NOMO-1 (cell line): ENCODE results near the gene ADAMTS16.

Experiments
- DNase-seq, 2 experiments: peaks; one replicate each; lab custom pipeline; 2025; ENCODE audit not compliant: unreplicated experiment in 2 of 2; lab: John Stamatoyannopoulos, UW

The ADAMTS16 gene

DNA sequence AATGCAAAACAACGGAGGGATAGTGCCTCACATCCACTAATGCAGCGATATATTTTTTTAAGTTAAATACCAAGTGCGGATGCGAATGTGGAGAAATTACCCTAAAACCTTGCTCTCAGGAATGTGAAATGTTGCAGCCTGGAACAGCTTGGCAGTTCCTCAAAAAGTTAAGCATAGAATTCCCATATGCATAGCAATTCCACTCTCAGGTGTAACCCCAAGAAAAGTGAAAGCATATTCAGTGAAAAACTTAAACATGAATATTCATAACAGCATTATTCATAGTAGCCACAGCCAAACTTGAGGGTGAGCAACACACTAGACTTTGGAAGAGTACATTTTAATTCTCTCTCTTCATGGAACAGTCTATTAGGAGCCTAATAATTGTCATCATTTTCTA, 199.1 kb downstream of the ADAMTS16 start:
- no peak for DNase-seq

DNA sequence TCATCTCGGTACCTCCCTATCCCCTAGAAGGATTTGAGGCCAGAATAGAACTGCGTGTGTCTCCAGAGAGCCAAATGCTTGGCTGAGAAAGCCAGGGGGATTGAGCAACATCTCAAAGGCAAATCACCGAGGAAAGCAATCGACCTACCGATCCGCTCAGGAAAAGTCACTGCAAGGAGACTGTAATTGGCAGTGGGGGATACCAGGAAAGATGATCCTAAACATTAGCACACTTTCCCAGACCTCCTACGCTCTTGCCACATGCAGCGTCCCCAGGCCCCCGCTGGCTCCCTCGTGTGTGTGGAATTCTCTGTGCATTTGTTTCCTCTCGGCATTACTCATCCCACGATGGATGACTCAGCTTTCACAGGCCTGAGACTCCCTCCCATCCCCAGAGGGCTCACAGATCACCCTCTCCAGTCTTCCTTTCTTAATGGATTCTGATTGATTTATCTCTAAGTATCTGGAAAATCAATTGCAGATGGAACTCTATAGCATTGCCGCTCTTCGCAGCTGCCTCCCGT, 200.1 kb downstream of the ADAMTS16 start:
- no peak for DNase-seq

DNA sequence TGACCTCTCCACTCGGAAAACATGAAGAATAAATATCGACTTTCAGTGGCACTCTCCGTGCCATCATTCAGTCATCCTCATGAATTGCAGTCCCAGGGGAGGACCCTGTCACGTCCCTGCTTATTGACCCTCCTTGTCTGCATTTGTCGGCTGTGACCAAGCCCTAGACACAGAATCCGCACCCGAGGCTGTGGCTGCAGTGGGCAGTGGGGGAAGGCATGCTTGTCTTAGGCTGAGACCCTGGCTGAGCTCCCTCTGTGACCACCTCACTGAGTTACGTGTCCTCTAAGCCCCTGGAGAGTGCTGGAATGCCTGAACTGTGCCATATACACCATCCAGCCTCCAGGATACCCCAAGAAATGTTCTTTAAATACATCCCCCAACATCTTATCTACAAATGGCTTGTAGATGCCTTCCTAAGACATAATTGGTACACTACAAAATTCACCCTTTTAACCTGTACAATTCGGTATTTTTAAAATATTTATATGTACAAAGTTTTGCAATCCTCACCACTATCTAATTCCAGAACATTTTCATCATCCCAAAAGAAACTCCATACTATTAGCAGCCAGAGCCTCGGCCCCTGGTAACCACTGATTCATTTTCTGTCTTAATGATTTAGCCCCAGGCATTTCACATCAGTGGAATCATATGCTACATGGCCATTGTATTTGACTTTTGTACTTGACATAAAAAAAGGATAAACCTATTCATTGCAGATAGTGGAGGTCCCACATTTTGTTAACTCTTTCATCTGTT, 201.6 kb downstream of the ADAMTS16 start:
- DNase-seq: no peak

DNA sequence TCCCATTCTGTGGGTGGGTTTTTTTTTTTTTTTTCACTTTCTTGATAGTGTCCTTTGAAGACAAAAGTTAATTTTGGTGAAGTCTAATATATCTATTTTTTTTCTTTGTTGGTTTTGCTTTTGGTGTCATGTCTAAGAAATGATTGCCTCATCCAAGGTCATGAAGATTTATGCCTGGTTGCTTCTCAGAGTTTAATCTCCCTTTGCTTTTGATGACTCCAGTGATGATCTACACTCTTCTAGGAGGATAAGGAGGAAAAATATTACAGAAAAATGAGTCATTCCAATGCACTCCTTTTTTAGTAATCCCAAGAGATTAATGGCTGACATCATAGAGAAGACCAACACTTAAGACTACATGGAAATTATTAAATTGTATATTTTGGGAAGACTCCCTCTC, 202.7 kb downstream of the ADAMTS16 start:
- DNase-seq: no peak

DNA sequence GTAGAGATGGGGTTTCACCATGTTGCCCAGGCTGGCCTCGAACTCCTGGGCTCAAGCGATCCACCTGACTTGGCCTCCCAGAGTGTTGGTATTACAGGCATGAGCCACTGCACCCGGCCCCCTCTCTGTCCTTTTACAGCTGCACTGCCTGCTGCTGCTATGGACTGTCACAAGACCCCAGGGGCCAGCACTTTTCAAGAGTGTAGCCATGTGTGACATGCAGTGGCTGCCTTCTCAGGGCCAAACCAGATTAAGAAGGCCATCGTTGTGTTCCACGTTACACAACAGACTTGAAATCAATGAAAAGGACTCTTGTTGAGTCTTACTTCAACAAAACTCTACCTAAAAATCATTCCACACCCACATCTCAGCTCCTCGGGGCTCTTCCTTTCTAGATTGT, 203.4 kb downstream of the ADAMTS16 start:
- no peak for DNase-seq

DNA sequence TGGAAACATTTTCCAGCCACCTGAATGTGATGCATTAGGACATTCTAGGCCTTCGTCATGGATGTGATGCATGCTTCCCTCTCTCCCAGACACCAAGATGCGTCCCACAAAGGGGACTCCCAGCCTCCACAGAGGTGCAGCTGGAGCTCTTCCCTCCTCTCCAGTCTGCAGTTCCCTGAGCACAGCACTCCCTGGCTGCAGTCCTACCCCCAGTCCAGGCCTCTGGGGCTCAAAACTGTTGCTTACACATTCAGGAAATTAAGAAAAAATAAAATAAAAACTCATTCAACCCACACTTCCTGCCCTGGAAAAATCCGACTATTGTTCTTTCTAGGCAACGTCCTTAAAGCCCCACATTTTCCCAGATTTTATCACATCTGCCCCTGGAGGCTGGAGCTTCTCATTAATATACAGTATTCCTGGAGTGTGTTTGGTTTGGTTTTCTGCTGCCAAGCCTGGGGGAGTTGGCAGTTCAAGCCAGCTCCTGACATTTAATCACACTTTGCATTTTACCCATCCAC, 204.0 kb downstream of the ADAMTS16 start:
- DNase-seq: no peak

DNA sequence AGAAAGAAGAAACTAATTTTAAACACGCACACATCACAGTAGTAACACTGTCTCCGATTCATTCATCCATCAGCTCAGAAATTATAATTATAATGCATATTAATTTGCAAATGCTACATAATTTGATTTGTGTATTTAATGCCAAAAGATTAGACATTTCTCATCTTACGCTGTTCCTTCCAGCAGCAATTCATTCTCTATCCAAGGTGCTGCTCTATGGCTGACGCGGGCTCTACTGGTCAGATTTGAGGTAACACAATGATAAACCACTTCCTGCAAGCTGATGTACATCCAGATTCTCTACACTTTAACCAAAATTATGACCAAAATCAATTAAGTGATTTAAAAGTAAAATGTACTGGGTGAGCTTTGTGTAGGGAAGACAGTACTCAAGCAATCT, 204.5 kb downstream of the ADAMTS16 start:
- no peak for DNase-seq

DNA sequence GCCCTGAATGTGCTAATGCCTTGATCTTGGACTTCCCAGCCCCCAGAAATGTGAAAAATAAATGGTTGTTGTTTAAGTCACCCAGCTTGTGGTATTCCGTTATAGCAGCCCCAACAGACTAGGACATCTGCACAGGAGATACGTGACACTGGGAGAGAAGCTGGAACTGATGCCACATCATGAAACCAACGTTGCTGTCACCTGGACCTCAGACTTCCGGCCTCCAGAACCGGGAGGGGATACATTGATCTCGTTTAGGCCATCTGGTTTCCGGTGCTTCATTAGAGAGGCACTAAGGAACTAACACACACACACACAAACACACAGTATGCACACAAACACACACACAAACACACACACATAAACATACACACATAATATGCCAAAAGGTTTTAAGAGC, 207.3 kb downstream of the ADAMTS16 start:
- no peak for DNase-seq

DNA sequence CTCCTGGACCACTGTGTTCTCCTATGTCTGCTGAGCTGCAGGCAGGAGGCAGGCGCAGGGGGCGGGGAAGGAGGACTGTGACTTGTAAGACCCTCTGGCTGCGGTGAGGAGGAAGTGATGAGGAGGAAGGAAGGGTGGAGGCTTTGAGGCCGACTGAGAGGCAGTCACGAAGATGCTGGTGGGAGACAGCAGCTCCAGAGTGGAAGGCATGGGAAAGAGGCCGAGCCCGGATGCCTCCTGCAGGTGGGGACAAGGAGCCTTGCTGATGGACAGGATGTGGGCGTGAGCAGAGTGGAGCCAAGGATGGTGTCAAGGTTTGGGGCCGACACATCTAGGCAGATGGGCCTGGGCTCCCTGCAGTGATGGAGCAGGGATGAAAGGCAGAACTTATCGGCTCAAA, 208.0 kb downstream of the ADAMTS16 start:
- no peak for DNase-seq

DNA sequence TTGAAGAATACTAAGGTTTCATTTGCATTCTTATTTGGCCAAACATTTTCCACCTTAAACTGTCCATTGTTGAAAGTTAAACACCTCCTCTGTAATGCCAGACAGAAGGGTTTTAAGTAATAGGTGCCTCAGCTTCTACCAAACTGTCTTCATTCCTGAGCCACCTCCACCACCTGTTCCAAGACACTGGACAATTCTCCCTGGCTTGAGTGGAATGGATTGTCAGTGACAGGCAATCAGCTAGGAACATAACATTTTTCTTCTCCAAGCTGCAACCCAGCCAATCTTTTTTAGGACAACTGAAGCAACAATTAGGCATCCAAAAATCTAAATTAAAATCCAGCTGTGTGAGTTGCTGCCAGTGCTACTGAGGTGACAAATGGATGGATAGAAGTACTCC, 208.4 kb downstream of the ADAMTS16 start:
- DNase-seq: no peak

DNA sequence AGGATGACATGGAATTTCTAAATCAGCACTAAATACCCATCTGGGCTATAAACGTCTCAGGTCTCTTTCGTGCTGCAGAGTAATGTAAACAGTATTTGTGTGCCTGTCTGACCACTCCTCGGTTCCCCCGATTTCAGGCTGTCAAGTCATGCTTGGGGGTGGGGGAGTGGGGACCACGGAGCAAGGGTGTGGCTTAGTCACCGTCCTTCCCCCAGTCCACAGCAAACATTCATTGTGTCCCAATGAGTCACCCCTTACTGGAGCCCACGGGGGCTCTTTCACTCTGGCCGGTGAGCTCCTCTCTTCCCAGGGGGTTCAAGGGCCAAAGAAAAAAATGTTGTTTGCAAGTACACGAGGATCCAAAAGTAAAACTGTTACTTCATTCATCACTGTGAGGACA, 210.0 kb downstream of the ADAMTS16 start:
- DNase-seq: no peak

DNA sequence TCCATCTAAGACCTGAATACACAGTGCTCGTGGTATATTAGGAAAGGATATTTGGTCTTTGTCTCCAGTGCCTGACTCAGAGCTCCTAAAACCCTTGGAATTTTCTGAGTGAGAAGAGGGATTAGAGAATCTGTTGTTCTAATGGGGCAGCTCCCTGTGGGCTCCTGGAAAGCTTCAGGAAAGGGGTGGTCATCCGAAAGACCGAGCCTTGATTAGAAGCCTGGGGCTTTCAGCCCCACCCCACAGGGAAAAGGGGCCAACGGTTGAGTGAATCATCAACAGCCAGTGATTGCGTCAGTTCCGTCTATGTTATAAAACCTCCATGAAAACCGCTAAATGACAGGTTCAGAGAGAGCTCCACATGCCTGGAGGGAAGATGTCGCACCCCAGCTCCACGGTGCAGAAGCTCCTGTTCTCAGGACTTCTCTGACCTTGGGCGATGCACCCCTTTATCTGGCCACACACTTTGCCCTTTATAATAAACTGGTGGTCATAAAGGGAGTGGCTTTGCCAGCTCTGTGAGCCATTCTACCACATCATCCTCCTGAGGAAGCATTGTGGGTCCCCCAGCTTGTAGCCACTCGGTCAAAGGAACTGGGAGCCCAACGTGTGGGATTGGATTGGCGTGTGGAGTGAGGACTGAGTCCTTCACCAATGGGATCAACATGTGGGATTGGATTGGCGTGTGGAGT, 211.3 kb downstream of the ADAMTS16 start:
- DNase-seq: peak; percentile 44 to 61

DNA sequence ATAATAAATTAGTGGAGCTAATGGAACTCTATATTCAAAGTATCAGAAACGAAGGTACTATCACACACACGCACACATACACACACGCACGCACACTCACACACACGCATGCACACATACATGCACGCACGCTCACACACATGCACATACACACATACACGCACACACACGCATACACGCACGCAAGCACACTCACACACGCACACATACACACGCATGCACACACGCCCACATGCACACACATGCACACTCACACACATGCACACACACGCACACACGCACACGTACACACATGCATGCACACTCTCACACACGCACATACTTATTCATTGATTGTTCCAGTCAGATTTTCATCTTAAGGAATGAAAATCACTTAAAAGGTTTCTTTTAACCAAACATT, 212.5 kb downstream of the ADAMTS16 start:
- DNase-seq: no peak

DNA sequence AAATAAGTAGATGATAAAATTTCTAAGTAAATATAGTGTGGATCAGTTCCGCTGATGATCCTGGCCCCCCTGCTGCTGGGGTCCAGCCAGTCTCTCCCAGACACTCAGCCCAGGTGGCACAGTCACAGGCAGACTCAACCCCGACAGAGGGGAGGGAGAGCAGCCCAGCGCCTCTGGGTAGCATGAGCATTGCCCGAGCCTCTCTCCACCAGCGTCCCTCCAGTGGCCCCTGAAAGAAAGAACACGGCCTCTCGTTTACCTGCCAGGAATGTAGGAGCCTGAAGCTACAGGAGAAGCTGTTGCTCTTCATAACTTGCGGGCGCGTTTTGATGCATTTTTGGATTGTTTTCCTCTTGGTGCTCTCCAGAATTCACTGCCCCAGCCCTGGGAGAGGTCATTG, 213.6 kb downstream of the ADAMTS16 start:
- DNase-seq: no peak

DNA sequence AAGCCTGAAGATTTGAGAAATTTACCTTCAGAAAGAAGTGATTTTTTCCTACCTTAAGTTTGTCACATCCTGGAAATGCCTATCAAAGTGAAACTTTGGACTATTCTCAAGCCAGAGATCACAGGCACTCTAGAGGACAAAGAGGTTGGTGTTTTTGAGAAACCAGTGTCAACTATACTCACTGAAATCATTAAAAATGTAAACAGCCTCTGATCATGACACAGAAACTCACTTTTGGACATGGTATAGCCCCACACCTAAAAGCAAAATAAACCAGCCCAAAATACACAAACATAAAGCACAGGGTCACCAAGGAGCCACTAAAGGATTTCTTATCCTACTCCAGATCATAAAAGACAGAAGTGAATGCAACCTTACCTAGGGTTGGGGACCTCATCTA, 216.6 kb downstream of the ADAMTS16 start:
- no peak for DNase-seq

DNA sequence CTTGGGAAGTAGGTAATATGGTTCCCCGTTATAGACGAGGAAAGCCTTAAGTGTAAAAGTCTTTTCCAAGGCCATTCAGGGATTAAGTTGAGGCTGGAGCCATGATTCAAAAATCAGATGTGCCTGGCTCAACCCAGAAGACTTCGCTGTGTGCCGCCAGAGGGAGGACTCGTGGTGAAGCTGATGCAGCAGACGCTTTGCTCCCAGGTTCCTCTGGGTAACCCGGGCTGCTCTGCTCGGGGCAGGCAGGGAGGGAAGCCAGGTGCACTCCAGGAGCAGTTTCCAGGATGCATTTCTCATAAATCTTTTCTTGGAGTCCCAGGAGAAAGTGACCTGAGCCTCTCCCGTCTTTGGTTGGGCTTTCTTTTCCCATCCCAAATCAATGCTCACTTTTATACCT, 219.5 kb downstream of the ADAMTS16 start:
- DNase-seq: no peak

DNA sequence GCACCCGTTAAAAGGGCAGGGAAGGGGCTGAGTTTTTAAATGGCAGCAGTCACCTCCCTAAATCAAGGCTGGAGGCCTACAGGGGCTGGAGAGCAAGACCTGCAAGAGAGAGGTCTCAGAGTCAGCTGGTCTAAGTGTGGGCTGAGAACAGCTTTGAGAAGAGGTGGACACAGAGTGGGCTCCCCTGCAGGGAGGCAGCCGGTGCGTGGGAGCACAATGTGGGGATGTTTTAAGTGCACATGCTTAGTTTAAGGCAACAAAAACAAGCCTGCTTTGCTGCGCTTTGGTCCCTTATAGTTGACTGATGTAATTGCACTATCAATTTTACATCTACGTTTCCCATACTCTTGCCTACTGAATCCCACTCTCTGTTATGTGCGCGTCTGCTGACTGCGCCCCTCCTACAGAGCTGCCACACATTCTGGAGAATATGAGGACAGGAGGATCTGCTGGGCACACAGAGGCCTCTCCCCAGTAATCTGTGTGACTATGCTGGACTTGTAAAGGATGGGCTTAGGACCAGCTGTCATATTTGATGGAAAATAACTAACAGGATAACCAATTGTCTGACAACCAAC, 220.3 kb downstream of the ADAMTS16 start:
- no peak for DNase-seq

DNA sequence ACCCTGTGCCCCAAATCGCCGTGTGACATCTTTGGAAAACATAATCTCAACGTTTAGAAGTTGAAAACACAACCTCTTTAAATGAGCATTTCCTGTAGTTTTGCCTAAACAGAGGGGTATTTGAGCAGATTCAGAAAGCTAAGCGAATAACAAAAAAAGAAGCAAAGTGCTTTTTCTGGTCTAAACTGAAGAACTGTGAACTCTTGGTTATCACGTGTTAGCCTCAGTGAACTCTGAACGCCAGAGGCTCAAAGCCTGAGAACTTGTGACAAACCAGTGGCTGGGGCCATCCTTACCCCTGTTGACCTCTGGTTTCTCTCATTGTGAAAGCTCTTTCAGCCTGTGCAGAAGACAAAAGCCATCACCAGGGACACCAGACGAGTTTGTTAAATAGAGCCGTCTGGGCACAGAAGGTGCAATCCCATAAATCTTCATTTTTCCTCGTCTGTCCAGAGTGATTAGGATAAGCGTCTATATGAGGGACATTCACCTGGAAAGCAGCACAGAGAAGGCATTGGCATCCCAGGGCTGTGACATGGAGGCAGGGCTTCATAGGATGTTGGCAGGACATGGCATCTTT, 220.9 kb downstream of the ADAMTS16 start:
- no peak for DNase-seq

DNA sequence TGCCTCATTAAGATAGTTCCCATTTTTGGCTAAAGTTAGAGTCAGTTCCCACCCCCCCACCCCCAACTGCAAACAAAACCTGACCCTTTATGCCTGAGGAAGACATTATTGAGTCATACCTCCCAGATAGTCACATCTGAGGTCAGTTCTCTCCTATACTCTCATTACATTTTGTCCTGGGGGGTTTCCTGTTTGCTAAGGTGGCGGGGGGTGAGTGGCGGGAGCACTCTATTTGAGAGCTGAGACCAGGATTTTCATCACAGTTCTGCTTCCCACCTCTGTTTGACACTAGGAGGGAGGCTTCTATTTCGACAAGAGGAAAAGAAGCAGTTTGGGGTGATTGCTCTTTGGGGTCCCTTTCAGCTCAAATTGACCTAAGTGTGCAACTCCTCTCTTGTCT, 222.9 kb downstream of the ADAMTS16 start:
- DNase-seq: peak; percentile 43 to 59

DNA sequence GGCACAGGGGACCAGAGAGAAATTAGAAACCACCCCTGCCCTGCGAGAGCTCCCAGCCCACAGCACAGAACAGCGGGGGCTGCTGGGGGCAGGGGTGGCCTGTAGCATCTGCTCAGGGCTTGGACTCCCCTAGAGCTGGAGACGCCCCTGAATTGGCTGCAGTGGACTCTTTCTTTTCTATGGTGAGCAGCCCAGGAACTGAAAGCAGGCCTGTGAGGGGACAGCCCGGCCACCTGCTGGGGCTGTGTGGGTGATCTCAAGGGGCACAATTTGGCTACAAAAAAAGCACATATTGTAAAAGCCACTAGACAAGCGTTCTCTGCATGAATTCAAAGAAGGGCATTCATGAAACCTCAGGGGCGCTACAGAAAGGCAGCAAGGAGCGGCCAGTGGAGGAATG, 224.8 kb downstream of the ADAMTS16 start:
- no peak for DNase-seq

DNA sequence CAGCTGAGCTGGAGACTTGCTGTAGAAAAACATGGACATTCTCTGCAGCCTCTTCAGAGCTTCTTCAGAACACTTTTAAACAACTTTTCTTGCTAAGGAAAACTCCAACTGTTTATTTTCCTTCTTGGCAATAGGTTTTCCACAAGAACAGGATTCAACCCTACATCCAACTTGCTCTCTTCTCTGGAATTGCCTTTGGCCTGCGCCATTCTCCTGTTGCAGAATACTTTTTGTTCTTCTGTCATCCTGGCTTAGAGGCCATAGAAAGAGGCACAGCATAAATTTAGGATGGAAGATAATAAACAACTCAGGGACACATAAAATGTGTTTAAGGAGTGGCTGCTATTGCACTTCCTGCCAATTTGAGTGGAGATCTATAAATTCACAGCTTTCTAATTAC, 227.6 kb downstream of the ADAMTS16 start:
- DNase-seq: no peak
